Measurements from ENCODE around the gene OR2A7.
"Not testable (repeated sequence)": the region's sequence is repeated elsewhere in the genome, so short reads cannot be mapped to it uniquely, and the experiment has no call there.

Gene OR2A7, protein sequence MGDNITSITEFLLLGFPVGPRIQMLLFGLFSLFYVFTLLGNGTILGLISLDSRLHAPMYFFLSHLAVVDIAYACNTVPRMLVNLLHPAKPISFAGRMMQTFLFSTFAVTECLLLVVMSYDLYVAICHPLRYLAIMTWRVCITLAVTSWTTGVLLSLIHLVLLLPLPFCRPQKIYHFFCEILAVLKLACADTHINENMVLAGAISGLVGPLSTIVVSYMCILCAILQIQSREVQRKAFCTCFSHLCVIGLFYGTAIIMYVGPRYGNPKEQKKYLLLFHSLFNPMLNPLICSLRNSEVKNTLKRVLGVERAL

GRCh38 chr7:144264692-144265091 is at the start of gene OR2A7:
Gene OR2A7 (minus strand): TSS chr7:144264792. CDS start chr7:144259628, 5,164 bp downstream.
- H3K27ac ChIP-seq (ENCODE audit: low read depth, low read length); H3K36me3 ChIP-seq (ENCODE audit: control insufficient read depth, insufficient read depth, low read length); H3K4me3 ChIP-seq (ENCODE audit: low read depth, low read length); H3K9ac ChIP-seq (ENCODE audit: low read depth, low read length); H3K27me3 ChIP-seq (ENCODE audit: control insufficient read depth, insufficient read depth, low read length); H3K4me1 ChIP-seq (ENCODE audit: control insufficient read depth, insufficient read depth, low read length); H3K9me3 ChIP-seq (ENCODE audit: control insufficient read depth, insufficient read depth, low read length): not testable (repeated sequence)

GRCh38 chr7:144311872-144312469 is 47.4 kb upstream of the OR2A7 start, which contains the start of gene OR2A1:
Gene OR2A1 (plus strand): TSS chr7:144312419. CDS start chr7:144318125, 5,706 bp downstream.
- H3K9me3 ChIP-seq (ENCODE audit: control insufficient read depth, insufficient read depth, low read length); H3K4me3 ChIP-seq (ENCODE audit: low read depth, low read length); H3K36me3 ChIP-seq (ENCODE audit: control insufficient read depth, insufficient read depth, low read length); H3K27ac ChIP-seq (ENCODE audit: low read depth, low read length); H3K27me3 ChIP-seq (ENCODE audit: control insufficient read depth, insufficient read depth, low read length); H3K9ac ChIP-seq (ENCODE audit: low read depth, low read length); H3K4me1 ChIP-seq (ENCODE audit: control insufficient read depth, insufficient read depth, low read length): not testable (repeated sequence)

GRCh38 chr7:144311218-144311617 is 46.6 kb upstream of the OR2A7 start:
- H3K4me3 ChIP-seq (ENCODE audit: low read depth, low read length) = not testable (repeated sequence)

DNA sequence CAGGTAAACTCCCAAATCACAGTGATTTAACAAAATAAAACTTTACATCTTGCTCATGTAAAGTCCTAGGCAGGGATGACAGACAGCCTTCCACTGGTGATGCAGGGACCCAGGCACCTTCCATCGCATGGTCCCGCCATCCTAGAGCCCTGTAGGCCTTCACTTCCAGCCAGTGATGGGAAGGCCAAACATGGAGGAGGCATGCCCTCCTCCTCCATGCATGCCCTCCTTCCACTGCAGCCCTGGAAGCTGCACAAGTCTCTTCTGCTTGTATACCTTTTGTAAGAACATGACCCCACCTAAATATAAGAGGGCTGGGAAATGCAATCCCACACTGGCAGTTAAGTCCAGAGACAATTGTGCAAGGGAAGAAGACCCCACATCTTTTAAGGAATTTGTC is 45.1 kb upstream of the OR2A7 start:
- H3K4me1 ChIP-seq (ENCODE audit: control insufficient read depth, insufficient read depth, low read length); H3K9ac ChIP-seq (ENCODE audit: low read depth, low read length); H3K4me3 ChIP-seq (ENCODE audit: low read depth, low read length); H3K36me3 ChIP-seq (ENCODE audit: control insufficient read depth, insufficient read depth, low read length); H3K27me3 ChIP-seq (ENCODE audit: control insufficient read depth, insufficient read depth, low read length); H3K9me3 ChIP-seq (ENCODE audit: control insufficient read depth, insufficient read depth, low read length); H3K27ac ChIP-seq (ENCODE audit: low read depth, low read length): not testable (repeated sequence)

More at GRCh38 chr7:144311218-144311617, 46.6 kb upstream of the OR2A7 start:
- H3K36me3 ChIP-seq (ENCODE audit: control insufficient read depth, insufficient read depth, low read length); H3K9me3 ChIP-seq (ENCODE audit: control insufficient read depth, insufficient read depth, low read length); H3K27me3 ChIP-seq (ENCODE audit: control insufficient read depth, insufficient read depth, low read length); H3K4me1 ChIP-seq (ENCODE audit: control insufficient read depth, insufficient read depth, low read length); H3K27ac ChIP-seq (ENCODE audit: low read depth, low read length); H3K9ac ChIP-seq (ENCODE audit: low read depth, low read length): not testable (repeated sequence)

DNA sequence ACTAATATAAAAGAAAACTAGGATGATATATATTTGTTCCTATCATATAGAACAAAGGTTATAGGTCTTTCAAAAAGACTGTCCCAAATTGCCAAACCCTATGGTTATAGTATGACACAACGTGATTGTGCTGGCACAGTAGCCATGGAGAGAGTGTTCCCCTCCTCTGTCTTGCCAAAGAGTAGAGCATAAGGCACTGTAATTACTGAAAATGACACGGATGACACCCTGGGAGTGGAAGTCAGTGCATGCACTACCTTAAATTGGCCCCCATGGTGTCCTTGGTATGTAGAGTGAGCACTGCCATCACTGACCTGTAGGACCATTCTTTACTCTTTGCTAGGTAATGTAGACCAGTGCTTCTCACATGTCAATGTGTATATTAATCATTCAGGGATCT is 40.6 kb upstream of the OR2A7 start:
- not testable (repeated sequence) for H3K9me3 ChIP-seq (ENCODE audit: control insufficient read depth, insufficient read depth, low read length); H3K9ac ChIP-seq (ENCODE audit: low read depth, low read length); H3K27ac ChIP-seq (ENCODE audit: low read depth, low read length); H3K27me3 ChIP-seq (ENCODE audit: control insufficient read depth, insufficient read depth, low read length); H3K4me3 ChIP-seq (ENCODE audit: low read depth, low read length); H3K4me1 ChIP-seq (ENCODE audit: control insufficient read depth, insufficient read depth, low read length); H3K36me3 ChIP-seq (ENCODE audit: control insufficient read depth, insufficient read depth, low read length)

GRCh38 chr7:144303607-144304006 is 39.0 kb upstream of the OR2A7 start:
- not testable (repeated sequence) for H3K9me3 ChIP-seq (ENCODE audit: control insufficient read depth, insufficient read depth, low read length); H3K36me3 ChIP-seq (ENCODE audit: control insufficient read depth, insufficient read depth, low read length); H3K27me3 ChIP-seq (ENCODE audit: control insufficient read depth, insufficient read depth, low read length); H3K4me3 ChIP-seq (ENCODE audit: low read depth, low read length); H3K4me1 ChIP-seq (ENCODE audit: control insufficient read depth, insufficient read depth, low read length); H3K27ac ChIP-seq (ENCODE audit: low read depth, low read length); H3K9ac ChIP-seq (ENCODE audit: low read depth, low read length)

- not testable (repeated sequence) for H3K27ac ChIP-seq (ENCODE audit: low read depth, low read length); H3K4me1 ChIP-seq (ENCODE audit: control insufficient read depth, insufficient read depth, low read length); H3K4me3 ChIP-seq (ENCODE audit: low read depth, low read length); H3K27me3 ChIP-seq (ENCODE audit: control insufficient read depth, insufficient read depth, low read length); H3K9ac ChIP-seq (ENCODE audit: low read depth, low read length); H3K36me3 ChIP-seq (ENCODE audit: control insufficient read depth, insufficient read depth, low read length); H3K9me3 ChIP-seq (ENCODE audit: control insufficient read depth, insufficient read depth, low read length)
Observed at GRCh38 chr7:144302578-144303303, 38.1 kb upstream of the OR2A7 start.

GRCh38 chr7:144293794-144294499 is 29.4 kb upstream of the OR2A7 start:
- H3K4me3 ChIP-seq (ENCODE audit: low read depth, low read length); H3K36me3 ChIP-seq (ENCODE audit: control insufficient read depth, insufficient read depth, low read length); H3K9me3 ChIP-seq (ENCODE audit: control insufficient read depth, insufficient read depth, low read length); H3K27ac ChIP-seq (ENCODE audit: low read depth, low read length); H3K27me3 ChIP-seq (ENCODE audit: control insufficient read depth, insufficient read depth, low read length); H3K9ac ChIP-seq (ENCODE audit: low read depth, low read length); H3K4me1 ChIP-seq (ENCODE audit: control insufficient read depth, insufficient read depth, low read length): not testable (repeated sequence)

DNA sequence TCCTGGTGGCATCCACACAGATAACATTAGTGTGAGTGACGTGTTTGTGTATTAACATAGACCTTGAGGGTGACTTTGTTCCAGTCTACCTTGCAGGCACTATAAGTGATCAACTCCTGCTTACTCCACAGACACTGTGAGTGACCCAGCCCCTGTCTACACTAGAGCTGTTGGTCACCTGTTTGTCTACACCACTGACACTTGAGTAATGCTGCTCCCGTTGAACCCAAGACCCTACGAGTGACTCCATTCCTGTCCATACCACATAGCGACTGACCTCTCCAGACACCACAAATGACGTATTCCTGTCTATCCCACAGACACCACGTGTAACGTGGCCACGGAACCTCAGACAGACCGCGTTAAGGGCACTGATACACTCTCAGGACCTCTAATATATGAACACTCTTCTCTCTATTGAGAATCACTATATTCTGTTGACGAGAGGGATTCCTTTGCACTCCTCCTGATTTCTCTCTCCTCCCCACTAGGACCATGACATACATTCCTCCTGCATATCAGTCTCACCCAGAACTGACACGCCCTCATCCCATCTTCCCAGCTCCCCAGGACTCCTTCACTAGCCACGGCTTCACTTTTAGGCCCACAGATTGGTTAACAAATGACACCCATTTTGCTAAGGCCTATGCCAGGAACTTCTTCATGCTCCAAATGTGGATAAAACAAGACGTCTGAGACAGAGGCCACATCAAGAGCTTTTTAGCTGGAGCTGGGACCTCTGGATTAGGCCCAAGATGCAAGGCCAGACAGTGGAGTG is 28.0 kb upstream of the OR2A7 start:
- H3K27me3 ChIP-seq (ENCODE audit: control insufficient read depth, insufficient read depth, low read length); H3K4me3 ChIP-seq (ENCODE audit: low read depth, low read length); H3K9me3 ChIP-seq (ENCODE audit: control insufficient read depth, insufficient read depth, low read length); H3K9ac ChIP-seq (ENCODE audit: low read depth, low read length); H3K27ac ChIP-seq (ENCODE audit: low read depth, low read length); H3K36me3 ChIP-seq (ENCODE audit: control insufficient read depth, insufficient read depth, low read length); H3K4me1 ChIP-seq (ENCODE audit: control insufficient read depth, insufficient read depth, low read length): not testable (repeated sequence)

GRCh38 chr7:144291607-144292006 is 27.0 kb upstream of the OR2A7 start:
- H3K9me3 ChIP-seq (ENCODE audit: control insufficient read depth, insufficient read depth, low read length); H3K4me1 ChIP-seq (ENCODE audit: control insufficient read depth, insufficient read depth, low read length); H3K9ac ChIP-seq (ENCODE audit: low read depth, low read length); H3K36me3 ChIP-seq (ENCODE audit: control insufficient read depth, insufficient read depth, low read length); H3K27ac ChIP-seq (ENCODE audit: low read depth, low read length); H3K4me3 ChIP-seq (ENCODE audit: low read depth, low read length); H3K27me3 ChIP-seq (ENCODE audit: control insufficient read depth, insufficient read depth, low read length): not testable (repeated sequence)
